ENCODE measurements around the gene SWT1. TPM values are rescaled to one million over a fixed set of nuclear protein-coding genes. Genes with fewer than 3 reads are reported as not detected.
A peak's percentile ranks its signal among the peaks of the same experiment; 100 is the strongest.
"Not testable (repeated sequence)": the region's sequence is repeated elsewhere in the genome, so short reads cannot be mapped to it uniquely, and the experiment has no call there.

Gene SWT1
- polyA plus RNA-seq, 3 donors: 8.5 to 10.2 (median 9.6) TPM

DNA sequence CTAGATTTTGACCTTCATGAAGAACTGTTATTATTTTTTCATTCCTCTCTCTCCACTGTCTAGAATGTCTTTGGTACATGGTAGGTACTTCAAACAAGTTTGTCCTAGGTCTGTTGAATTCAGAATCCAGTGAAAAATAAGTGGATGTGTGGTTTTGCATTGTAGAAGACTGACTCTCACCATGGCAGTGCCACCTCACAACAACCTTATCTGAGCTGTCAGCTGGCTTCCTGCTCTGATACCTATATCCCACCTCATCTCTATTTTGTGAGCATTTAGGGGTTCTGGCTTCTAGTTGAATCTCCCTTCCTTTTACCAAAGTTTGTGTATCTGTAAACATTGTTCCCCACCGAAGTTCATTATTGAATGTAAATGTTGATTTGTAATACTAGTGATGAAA, 9.1 kb downstream of the SWT1 start:
- no peak for DNase-seq

DNA sequence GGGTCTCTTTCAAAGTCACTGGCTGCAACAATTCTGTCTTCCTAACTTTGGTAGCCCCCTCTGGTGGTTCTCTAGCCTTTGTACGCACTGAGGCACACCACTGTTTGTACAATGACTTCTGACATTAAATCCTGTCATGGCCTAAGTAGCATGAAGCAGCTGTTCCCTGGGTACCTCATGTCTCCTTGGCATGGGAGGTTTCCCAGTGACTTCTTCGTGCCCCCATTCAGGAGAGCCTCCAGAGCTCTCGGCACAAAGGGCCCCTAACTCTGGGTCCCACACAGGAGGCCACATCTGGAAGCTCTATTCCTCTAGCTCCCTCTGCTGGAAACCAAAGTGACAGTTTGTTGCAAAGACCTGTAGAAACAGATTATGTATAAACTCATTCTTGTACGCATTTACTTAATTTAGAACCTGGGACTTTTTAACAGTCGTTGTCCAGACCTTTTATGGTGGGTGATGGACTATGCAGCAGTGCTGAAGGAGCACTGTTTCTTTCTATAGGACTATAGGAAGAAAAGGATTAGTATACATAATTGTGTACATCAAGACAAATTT, 13.4 kb downstream of the SWT1 start:
- DNase-seq: peak; percentile 69

DNA sequence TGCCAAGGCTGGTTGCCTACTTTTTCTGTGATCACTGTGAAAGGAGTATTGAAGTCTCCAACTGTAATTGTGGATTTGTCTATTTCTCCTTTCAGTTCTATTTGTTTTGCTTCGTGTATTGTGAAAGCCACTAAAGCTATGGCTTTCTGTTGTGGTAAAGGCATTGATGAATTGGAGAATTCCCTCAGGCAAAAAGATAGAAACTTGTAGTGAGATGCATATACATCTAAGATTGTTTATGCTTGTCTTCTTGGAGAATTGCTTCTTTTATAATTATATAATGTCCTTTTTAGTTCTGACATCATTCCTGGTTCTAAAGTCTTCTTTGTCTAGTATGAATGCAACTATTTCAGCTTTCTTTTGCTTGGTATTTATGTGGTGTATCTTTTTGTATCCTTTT, 36.8 kb downstream of the SWT1 start:
- no peak for DNase-seq

DNA sequence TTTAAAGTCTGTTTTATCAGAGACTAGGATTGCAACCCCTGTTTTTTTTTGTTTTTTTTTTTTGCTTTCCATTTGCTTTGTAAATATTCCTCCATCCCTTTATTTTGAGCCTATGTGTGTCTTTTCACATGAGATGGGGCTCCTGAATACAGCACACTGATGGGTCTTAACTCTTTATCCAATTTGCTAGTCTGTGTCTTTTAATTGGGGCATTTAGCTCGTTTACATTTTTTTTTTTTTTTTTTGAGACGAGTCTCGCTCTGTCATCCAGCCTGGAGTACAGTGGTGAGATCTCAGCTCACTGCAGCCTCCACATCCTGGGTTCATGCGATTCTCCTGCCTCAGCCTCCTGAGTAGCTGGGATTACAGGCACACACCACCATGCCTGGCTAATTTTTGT, 41.7 kb downstream of the SWT1 start:
- DNase-seq: not testable (repeated sequence)

DNA sequence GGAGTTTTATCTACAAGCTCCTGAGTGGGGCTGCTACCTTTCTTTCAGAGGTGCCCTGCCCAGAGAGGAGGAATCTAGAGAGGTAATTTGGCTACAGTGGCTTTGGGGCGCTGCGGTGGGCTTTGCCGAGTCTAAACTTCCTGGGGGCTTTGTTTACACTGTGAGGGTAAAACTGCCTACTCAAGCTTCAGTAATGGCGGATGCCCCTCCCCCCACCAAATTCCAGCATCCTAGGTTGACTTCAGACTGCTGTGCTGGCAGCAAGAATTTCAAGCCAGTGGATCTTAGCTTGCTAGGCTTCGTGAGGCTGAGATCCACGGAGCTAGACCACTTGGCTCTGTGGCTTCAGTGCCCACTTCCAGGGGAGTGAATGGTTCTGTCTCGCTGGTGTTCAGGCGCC, 43.9 kb downstream of the SWT1 start:
- no peak for DNase-seq

DNA sequence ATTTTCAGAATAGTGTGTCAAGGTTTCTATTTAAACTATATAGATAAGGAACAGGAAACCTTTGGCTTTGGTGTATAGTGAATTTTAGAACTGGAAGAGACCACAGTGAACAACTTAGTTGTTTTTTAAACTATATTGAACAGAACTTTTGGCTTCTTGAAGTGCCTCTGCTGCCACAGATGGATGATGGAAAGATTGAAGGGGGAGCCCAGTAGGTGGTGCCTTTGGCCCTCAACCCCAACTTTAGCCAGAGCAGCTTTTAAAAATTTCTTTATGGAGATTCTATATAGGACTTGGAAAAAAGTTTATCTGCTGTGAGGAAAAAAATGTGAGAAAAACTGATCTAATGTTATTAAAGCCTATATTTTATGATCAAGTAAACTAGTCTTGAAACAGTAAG, 50.2 kb downstream of the SWT1 start:
- no peak for DNase-seq

DNA sequence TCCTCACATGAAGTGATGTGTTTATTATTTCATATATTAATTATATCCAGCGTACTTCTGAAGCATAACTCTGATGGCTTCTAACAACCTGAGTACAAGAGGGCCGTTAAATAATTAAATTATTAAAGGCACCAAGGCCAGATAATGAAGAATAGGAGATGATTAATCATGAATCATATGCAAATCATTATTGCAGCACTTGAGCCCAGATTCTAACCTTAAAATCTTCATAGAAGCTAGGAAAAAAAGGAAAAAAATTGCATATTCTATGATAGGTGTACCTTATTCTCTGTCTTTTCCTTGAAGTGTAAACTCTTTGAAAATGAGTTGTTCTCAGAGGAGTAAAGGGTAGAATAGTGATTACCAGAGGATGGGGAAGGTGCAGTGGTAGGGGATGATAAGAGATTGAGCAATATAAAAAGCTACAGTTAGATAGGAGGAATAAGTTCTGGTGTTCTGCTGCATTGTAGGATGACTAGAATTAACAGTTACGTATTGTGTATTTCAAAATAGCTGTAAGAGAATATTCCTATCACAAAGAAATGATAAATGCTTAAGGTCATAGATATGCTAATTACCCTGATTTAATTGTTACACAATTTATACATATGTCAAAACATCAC, 51.1 kb downstream of the SWT1 start:
- no peak for DNase-seq

DNA sequence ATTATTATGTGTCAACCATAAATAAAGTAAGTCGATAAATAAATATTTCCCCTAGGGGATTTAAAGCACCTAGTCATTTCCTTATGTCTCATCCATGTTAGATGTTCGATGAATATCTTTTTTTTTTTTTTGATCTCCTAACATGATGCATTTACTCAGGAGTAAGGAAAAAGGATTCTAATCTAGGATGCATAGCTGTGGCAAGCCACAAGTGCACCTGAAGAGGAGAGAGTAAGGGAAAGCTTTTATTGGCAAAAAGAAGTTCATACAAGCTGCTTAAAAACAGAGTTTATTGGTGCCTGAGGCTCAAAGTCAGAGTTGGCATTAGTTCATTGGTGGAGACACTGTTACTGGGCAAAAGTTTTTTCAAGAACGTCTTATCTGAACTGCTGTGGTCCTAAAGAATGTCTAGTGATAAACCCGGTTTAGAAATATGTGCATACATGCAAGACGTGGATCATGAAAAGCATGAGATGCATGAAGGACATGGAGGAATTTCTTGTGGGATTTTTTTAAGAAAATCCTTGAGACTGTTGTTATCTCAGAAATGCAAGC, 51.7 kb downstream of the SWT1 start:
- DNase-seq: no peak

DNA sequence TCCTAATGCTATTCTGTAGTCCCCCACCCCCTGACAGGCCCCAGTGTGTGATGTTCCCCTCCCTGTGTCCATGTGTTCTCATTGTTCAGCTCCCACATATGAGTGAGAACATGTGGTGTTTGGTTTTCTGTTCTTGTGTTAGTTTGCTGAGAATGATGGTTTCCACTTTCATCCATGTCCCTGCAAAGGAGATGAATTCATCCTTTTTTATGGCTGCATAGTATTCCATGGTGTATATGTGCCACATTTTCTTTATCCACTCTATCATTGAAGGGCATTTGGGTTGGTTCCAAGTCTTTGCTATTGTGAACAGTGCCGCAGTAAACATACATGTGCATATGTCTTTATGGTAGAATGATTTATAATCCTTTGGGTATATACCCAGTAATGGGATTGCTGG, 52.4 kb downstream of the SWT1 start:
- DNase-seq: not testable (repeated sequence)

DNA sequence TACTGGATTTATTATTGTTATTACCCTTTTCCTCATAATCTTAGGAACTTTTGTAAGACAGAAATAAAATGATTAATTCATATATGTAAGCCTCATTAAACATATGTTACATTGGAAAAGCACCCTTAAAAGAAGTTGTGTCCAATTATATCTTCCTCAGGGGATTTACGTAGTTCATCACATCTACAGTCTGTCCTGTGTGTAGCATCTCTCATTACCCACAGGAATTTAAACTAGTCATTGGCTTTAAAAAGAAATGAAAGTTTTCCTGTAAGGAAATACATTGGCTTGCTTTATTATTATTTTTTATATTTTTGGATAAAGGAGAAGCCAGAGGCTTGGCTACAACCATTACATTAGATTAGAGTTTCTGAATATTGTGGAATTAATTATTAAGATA, 56.1 kb downstream of the SWT1 start:
- no peak for DNase-seq

DNA sequence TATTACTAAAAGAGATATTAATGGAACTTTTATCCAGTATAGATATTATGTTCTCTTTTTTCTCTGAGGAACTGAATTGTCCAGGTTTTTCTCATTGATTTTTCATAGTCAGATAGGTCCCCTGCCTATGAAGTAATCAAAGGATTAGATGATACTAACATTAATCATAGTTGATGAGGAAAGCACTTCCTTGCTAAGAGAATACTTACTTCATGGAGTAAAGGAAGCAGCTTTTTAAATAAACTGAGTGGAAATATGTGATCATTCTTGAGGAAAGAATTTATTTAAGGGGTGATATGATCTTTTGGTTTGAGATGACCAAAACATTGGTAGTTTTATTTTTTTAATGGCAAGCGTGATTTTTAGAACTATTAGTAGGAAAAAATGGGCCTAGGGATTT, 58.9 kb downstream of the SWT1 start:
- DNase-seq: no peak

DNA sequence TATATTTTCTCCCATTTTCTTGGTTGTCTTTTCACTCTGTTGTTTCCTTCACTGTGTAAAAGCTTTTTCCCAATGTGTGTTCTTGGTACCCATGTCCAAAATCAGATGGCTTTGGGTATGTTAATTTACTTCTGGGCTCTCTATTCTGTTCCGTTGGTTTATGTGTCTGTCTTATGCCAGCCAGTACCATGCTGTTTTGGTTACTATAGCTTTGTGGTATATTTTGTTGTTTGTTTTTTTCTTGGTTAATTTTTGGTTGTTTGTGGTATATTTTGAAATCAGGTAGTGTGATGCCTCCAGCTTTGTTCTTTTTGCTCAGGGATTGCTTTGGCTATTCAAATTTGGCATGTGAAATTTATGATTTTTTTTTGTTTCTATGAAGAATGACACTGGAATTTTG, 67.2 kb downstream of the SWT1 start:
- DNase-seq: no peak

DNA sequence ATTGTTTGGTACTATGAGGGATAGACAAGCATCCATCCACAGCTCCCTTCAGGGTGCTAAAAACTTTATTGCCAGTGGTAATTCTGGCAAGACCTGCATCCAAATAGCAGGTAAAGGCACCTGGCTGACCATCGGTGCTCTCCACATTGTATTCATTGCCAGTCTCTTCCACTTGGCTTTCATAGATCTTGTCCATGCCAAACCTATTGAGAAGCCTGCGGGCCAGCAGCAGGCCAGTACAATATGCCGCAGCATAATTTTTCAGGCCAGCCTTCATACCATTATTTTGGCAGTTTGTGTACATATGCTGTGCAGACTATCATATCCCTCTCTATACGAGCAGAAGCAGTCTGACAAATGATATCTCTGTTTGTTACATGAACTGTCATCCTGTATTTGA, 70.2 kb downstream of the SWT1 start:
- no peak for DNase-seq

DNA sequence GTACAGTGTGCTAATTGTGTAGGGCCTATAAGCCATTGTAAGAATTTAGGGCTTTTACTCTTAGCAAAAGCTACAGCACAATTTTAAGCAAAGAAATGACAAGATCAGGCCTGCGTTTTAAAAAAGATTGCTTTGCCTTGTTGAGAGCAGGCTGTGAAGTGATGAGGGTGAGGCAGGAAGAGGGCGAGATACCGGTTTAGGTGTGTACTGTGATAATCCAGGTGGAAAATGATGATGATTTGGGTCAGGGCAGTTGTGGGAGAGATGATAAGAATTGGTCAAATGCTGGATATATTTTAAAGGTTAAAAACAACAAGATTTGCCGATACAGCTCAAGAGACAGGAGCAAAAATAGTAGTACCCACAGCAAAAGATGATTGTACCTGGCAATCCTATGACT, 72.0 kb downstream of the SWT1 start:
- no peak for DNase-seq

DNA sequence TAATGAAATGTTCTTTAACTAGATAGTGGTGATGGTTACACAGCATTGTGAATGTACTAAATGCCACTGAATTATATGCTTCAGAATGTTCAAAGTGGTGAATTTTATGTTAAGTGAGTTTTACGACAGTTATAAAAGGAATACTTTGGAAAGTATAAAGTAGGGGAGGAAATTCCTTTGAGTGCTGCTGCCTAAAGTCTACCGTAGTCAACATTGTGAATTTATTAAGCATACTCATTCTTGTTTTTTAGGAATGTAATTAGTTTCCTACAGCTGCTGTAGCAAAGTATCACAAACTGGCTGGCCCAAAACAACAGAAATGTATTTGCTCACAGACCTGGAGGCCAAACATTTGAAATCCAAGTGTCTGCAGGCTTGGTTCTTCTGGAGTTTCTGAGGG, 73.0 kb downstream of the SWT1 start:
- no peak for DNase-seq

DNA sequence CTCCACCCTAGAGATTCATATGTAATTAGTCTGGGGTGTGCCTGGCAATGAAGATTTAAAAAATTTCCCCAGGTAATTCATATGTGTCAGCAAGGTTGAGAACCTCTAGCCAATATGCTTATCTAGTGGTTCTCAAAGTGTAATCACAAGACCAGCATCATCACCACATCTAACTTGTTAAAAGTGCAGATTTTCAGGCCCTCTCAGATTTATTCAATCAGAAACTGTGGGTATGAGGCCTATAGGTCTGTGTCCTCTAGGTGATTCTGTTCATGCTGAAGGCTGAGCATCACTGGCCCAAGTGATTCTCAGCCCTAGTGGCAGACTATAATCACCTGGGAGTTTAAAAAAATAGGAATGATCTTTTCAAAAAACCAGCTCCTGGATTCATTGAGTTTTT, 75.9 kb downstream of the SWT1 start:
- no peak for DNase-seq

DNA sequence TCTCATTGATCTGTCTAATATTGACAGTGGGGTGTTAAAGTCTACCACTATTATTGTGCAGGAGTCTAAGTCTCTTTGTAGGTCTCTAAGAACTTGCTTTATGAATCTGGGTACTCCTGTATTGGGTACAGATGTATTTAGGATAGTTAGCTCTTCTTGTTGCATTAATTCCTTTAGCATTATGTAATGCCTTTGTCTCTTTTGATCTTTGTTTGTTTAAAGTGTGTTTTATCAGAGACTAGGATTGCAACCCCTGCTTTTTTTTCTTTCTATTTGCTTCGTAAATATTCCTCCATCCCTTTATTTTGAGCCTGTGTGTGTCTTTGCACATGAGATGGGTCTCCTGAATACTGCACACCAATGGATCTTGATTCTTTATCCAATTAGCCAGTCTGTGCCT, 77.2 kb downstream of the SWT1 start:
- DNase-seq: not testable (repeated sequence)

DNA sequence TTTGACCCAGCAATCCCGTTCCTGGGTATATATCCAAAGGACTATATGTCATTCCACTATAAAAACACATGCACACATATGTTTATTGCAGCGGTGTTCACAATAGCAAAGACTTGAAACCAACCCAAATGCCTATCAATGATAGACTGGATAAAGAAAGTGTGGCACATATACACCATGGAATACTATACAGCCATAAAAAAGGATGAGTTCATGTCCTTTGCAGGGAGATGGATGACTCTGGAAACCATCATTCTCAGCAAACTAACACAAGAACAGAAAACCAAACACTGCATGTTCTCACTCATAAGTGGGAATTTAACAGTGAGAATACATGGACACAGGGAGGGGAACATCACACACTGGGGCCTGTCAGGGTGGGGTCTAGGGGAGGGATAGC, 80.2 kb downstream of the SWT1 start:
- DNase-seq: not testable (repeated sequence)

DNA sequence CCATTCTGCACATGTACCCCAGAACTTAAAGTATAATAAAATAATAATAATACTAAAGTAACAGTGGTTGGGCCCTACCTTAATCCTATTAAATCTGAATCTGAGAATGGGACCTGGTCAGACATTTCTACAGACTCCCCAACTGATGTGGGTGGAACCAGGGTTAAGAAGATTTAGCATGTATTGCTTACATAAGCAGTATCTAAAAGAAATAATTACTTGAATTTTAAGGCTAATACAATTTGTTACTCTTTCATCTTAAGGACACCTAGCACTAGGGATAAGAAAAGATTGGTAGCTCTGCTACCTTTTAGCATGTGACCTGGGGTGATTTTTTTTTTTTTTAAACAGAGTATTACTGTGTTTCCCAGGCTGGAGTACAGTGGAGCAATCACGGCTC, 80.7 kb downstream of the SWT1 start:
- DNase-seq: no peak

DNA sequence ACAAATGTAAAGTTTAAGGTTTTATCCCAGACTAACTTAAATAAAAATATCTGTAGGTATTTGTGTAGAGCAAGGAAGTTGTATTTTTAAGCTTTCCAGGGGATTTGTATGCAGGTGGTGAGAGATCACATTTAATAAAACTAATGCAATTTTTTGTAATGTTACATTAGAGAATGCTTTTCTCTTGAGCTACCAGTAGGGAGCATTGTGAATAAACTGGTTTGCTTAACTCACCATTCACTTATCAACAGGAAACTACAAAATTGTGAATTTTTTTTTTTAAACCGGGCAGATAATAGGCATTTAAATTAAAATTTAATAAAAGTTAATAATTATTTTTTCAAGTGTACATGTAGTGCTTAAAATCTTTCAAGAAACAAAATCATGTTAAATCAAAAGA, 81.5 kb downstream of the SWT1 start:
- no peak for DNase-seq

DNA sequence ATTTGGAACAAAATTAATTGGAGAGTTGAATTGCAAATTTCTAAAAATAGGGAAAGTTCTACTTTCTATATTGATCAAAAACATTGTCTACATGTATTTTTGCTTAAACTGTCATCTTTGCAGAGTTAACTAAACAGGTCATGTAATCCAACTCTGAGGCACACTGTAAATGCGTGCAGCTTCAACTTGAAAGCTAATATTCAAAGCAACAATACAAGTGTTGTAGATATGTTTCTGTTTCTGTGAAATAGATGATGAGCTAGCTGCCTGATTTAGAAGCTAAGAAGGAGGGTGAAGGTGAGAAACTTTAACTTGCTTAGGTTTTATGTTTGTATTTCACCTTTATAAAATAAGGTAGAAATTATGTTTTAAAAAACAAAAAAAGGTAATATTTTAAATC, 82.9 kb downstream of the SWT1 start:
- DNase-seq: no peak

DNA sequence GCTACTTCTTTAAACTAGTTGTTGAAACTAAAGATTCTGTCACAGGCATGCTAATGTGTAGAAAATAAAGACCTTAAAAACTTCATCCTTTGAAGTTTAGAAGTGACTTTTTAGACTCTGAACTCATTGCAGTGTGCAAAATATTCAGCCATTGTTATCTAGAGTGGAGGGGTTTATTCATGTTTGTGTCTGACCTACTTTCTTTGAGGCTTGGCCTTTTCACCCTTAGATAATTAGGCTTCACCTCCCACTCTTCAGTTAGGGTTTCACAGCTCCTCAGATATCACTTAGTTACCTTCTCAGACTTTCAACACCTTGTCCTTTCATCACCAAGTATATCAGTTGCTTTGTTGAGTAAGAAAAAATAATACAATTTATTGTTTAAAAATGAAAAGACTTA, 84.2 kb downstream of the SWT1 start:
- DNase-seq: no peak

DNA sequence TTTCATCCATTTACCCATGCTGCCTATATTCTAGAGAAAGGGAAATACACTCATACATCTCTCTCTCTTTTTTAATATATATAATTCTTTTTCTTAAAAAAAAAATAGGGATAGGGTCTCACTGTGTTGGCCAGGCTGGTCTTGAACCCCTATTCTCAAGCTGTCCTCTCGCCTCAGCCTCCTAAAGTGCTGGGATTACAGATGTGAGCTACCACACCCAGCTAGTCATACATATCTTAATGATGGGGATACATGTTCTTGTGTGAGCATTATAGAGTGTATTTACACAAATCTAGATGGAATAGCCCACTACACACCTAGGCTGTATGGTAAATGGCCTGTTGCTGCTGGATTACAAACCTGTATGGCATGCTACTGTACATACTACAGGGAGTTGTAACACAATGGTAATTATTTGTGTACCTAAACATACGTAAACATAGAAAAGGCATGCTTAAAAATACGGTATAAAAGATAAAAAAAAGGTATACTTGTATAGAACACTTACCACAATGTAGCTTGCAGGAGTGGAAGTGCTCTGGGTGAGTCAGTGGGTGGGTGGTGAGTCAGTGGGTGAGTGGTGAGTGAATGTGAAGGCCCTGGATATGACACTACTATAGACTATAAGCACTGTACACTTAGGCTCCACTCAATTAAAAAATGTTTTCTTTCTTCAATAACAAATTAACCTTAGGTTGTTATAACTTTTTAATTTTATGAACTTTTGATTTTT, 87.2 kb downstream of the SWT1 start:
- DNase-seq: no peak

All from renal pelvis (tissue), 4 donors.